IMR-90 (cell line): ENCODE data around the gene GPHB5.

Experiments
- BHLHE40 ChIP-seq: fragments of 150-350 bp; IDR thresholded peaks from 2 replicates; pipeline ENCODE4 v1.6.1; 2016; ENCODE audit warnings: mild to moderate bottlenecking, low read depth, low read length
- CEBPB ChIP-seq: IDR thresholded peaks from 2 replicates; pipeline ENCODE4 v1.6.1; 2012; ENCODE audit warnings: low read depth, low read length, improper control_type of control experiment
- CTCF ChIP-seq: conservative IDR thresholded peaks from 2 replicates; pipeline ENCODE4 v1.5.1; 2012; ENCODE audit warnings: mild to moderate bottlenecking, low read depth, low read length, improper control_type of control experiment
- ELK1 ChIP-seq: fragments of 150-350 bp; IDR thresholded peaks from 2 replicates; pipeline ENCODE4 v1.6.1; 2016; ENCODE audit warnings: low read depth, mild to moderate bottlenecking, low read length, moderate library complexity, borderline replicate concordance
- MAZ ChIP-seq: IDR thresholded peaks from 2 replicates; pipeline ENCODE4 v1.6.1; 2012; ENCODE audit warnings: low read depth, mild to moderate bottlenecking, low read length, improper control_type of control experiment, moderate library complexity, borderline replicate concordance
- MXI1 ChIP-seq: IDR thresholded peaks from 2 replicates; pipeline ENCODE4 v1.6.1; 2012; ENCODE audit warnings: low read depth, mild to moderate bottlenecking, low read length, moderate library complexity, borderline replicate concordance
- POLR2A ChIP-seq: IDR thresholded peaks from 2 replicates; pipeline ENCODE4 v1.6.1; 2012; ENCODE audit warnings: mild to moderate bottlenecking, low read depth, low read length
- RAD21 ChIP-seq: IDR thresholded peaks from 2 replicates; pipeline ENCODE4 v1.6.1; 2012; ENCODE audit warnings: low read length, improper control_type of control experiment
- USF2 ChIP-seq: fragments of 150-350 bp; IDR thresholded peaks from 2 replicates; pipeline ENCODE4 v1.6.1; 2017; ENCODE audit warnings: mild to moderate bottlenecking, antibody characterized with exemption, low read length, low read depth

DNA sequence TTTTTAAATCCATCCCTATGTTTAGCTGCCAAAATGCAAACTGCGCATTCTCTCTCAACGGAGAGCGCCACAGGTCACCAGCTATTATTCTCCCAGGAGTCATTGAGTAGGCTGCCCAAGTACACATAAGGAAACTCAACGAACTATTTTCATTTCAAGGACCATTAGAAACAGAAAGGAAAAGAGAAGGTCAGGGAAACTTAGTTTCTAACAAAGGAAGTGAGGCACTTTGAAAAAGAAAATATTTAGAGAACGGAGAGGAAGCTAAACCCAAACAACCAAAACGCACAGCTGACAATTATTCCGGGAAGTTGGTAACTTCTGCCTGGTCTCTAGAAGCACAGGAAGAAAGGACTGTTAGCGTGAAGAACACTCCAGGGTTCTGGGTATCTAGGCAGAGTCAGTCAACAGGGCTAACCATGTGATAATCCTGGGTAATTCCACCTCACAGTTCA, 23.5 kb downstream of the GPHB5 start:
- TF ChIP-seq CTCF (no peak), RAD21 (no peak), POLR2A (no peak), USF2 (no peak), BHLHE40 (no peak), CEBPB (no peak), ELK1 (no peak), MAZ (no peak), MXI1 (no peak)
